Nephron progenitor cell (in vitro differentiated cells): Measurements from ENCODE around the gene AGO4.

Experiments
- DNase-seq: peaks from one replicate; pipeline ENCODE4 v3.0.0; 2021
- H3K27ac Mint-ChIP-seq: 2 replicates; pipeline ENCODE4 v1.8.0; 2021; ENCODE audit warnings: mild to moderate bottlenecking, moderate library complexity, mixed read lengths
- H3K27me3 Mint-ChIP-seq: 2 replicates; pipeline ENCODE4 v1.8.0; 2021; ENCODE audit warnings: mild to moderate bottlenecking, low read depth, mixed read lengths; ENCODE audit not compliant: poor library complexity
- H3K36me3 Mint-ChIP-seq: 2 replicates; pipeline ENCODE4 v1.8.0; 2021; ENCODE audit warnings: low read depth, mixed read lengths
- H3K4me1 Mint-ChIP-seq: 2 replicates; pipeline ENCODE4 v1.8.0; 2021; ENCODE audit warnings: mixed read lengths
- H3K4me3 Mint-ChIP-seq: 2 replicates; pipeline ENCODE4 v1.8.0; 2021; ENCODE audit warnings: mild to moderate bottlenecking, moderate library complexity, mixed read lengths
- H3K9me3 Mint-ChIP-seq: 2 replicates; pipeline ENCODE4 v1.8.0; 2021; ENCODE audit warnings: mild to moderate bottlenecking, moderate library complexity, mixed read lengths
- TF ChIP-seq, protein P1 (sequence below): fragments of 200-600 bp; sonication (generic); IDR thresholded peaks from 2 replicates; pipeline ENCODE4 v1.5.0; 2021; ENCODE audit warnings: antibody characterized with exemption

Gene AGO4

DNA sequence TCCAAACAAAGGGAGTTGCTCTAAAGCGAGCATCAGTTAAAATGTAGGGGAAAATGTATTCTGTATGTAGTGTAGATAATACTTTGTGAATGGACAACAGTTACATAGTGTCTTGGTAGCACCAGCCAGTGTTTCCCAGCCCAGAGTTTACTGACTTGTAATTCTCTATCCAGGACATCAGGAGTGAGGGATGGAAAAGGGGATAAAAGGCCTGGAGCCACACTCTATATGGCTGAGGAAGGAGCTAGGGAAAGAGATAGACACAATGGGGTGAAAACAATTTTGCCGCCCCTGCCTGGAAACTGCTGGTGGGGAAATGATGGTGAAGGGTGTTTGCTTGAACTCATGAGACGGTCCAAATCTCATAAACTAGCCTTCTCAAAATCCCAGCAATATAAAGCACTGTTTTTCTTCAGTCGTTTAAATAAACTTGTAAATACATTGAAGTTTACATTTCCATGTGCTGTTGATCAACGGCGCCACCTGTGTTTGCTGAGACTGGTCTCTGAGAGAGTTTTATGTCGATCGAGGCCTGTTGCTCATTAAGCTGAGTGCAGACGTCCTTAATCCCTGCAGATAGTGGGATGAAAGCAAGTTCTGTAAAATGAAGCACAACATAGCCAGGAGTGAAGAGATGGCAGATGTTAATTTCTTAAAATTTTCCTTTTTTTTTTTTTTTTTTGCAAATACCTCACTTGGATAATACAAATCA, 47.3 kb downstream of the AGO4 start:
- no peaks in the 10 kb centered on the region for H3K27me3 Mint-ChIP-seq
- TF ChIP-seq, protein P1, sequence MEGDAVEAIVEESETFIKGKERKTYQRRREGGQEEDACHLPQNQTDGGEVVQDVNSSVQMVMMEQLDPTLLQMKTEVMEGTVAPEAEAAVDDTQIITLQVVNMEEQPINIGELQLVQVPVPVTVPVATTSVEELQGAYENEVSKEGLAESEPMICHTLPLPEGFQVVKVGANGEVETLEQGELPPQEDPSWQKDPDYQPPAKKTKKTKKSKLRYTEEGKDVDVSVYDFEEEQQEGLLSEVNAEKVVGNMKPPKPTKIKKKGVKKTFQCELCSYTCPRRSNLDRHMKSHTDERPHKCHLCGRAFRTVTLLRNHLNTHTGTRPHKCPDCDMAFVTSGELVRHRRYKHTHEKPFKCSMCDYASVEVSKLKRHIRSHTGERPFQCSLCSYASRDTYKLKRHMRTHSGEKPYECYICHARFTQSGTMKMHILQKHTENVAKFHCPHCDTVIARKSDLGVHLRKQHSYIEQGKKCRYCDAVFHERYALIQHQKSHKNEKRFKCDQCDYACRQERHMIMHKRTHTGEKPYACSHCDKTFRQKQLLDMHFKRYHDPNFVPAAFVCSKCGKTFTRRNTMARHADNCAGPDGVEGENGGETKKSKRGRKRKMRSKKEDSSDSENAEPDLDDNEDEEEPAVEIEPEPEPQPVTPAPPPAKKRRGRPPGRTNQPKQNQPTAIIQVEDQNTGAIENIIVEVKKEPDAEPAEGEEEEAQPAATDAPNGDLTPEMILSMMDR = no peak
- DNase-seq = no peak
- H3K4me3 Mint-ChIP-seq = no peak overlapping the region
- no peaks in the 10 kb centered on the region for H3K4me1 Mint-ChIP-seq
- H3K27ac Mint-ChIP-seq = peak overlapping the region; percentile 79
- H3K36me3 Mint-ChIP-seq = peaks cover 51% of the 10 kb centered on the region
- H3K9me3 Mint-ChIP-seq = no peaks in the 10 kb centered on the region

DNA sequence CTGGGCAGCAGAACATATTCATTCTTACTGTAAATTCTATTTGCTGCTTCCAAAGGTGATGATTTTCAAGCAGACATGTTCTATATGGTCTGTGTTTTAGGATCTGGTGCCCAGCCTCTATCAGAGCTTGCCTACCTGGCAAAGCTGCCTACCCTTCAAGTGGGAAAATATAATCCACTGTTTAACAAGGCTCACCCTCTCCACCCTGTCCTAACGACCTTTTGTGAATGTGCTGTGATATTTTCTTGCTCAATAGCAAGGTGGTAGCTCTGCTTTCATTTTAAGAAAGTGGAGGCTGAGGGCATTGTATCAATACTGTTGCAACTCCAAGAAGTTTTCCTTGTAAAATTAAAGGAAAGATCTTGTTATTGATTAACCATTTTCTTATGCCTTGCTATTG, 49.1 kb downstream of the AGO4 start:
- Mint-ChIP-seq H3K27me3 (no peaks in the 10 kb centered on the region), H3K4me3 (no peak overlapping the region), H3K27ac (no peak overlapping the region), H3K36me3 (peaks cover 37% of the 10 kb centered on the region), H3K4me1 (no peaks in the 10 kb centered on the region), H3K9me3 (no peaks in the 10 kb centered on the region)
- TF ChIP-seq, protein P1 = no peak
- DNase-seq = no peak

DNA sequence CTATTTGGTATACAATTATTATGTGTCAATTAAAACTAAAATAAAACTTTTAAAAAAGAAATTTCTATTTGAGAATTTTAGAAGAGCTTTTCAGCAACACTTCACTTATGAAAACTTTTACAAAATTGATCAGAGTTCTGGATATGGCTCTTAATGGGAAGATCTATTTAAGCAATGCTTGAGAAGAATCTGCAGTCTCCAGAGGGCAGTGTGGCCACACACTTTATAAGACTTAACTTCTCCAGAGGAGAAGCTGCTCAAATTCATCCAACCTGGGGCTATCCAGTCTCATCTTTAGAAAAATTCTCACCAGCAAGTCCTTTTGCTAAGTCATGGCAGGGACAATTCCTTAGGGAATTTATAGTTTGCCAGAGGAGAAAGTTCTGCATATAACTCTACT, 50.0 kb downstream of the AGO4 start:
- DNase-seq = no peak
- Mint-ChIP-seq H3K9me3 (no peaks in the 10 kb centered on the region), H3K4me3 (no peak overlapping the region), H3K36me3 (peaks cover 30% of the 10 kb centered on the region), H3K27ac (no peak overlapping the region), H3K27me3 (no peaks in the 10 kb centered on the region), H3K4me1 (no peaks in the 10 kb centered on the region)
- TF ChIP-seq, protein P1 = no peak

DNA sequence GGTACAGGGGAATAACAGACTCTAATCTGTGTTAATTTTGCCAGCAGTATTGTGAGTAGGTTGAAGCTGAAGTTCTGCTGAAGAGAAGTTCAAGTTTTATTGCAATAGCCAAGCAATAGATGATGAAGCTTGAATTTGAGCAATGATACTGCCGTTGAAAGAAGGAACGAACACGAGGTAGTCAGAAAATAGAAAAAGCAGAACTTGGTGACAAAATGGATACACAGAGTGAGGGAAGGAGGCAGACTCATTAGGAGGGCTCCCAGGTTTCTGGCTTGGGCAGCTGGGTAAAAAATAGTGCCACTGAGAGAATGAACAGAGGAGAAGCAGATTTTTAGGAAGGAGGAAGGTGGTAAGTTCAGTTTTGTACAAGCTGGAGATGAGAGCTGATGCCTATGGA, 52.9 kb downstream of the AGO4 start:
- DNase-seq = no peak
- H3K27me3 Mint-ChIP-seq = no peaks in the 10 kb centered on the region
- TF ChIP-seq, protein P1 = no peak
- peaks cover 10% of the 10 kb centered on the region for H3K4me1 Mint-ChIP-seq
- H3K4me3 Mint-ChIP-seq = no peak overlapping the region
- no peak overlapping the region for H3K27ac Mint-ChIP-seq
- peaks cover 7% of the 10 kb centered on the region for H3K36me3 Mint-ChIP-seq
- H3K9me3 Mint-ChIP-seq = no peaks in the 10 kb centered on the region

DNA sequence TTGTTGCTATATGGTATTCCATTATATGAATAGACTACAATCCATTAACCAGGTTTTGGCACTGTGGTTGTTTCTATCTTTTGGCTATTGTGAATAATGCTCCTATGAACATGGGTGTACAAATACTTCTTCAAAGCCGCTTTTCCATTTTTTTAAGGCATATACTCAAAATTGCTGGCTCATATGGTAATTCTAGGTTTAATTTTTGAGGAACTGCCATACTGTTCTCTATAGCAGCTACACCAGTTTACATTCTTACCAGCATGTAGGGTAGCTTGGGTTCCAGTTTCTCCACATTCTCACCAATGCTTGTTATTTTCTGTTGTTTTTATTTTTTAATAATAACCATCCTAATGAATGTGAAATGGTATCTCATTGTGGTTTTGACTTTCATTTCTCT, 55.3 kb downstream of the AGO4 start:
- no peaks in the 10 kb centered on the region for H3K27me3 Mint-ChIP-seq
- H3K9me3 Mint-ChIP-seq = no peaks in the 10 kb centered on the region
- TF ChIP-seq, protein P1 = no peak
- H3K36me3 Mint-ChIP-seq = no peaks in the 10 kb centered on the region
- DNase-seq = no peak
- peaks cover 10% of the 10 kb centered on the region for H3K4me1 Mint-ChIP-seq
- no peak overlapping the region for H3K4me3 Mint-ChIP-seq
- H3K27ac Mint-ChIP-seq = no peak overlapping the region
